ENCODE data around the gene S1PR1. TPM values are rescaled to one million over a fixed set of nuclear protein-coding genes. Genes with fewer than 3 reads are reported as not detected.
"Not testable (repeated sequence)": the region's sequence is repeated elsewhere in the genome, so short reads cannot be mapped to it uniquely, and the experiment has no call there.

The S1PR1 gene
- total RNA-seq, 2 donors from 2014 or later: 4.4 to 10.7 TPM

GRCh38 chr1:101200513-101200912 is 36.3 kb upstream of the S1PR1 start:
- DNase-seq: no peak
- Histone ChIP-seq H3K27me3 (no peaks in the 10 kb centered on the region), H3K4me3 (no peak overlapping the region), H3K36me3 (no peaks in the 10 kb centered on the region), H3K4me1 (no peaks in the 10 kb centered on the region), H3K9me3 (no peaks in the 10 kb centered on the region), H3K27ac (no peak overlapping the region), H3K9ac (ENCODE audit: low read depth in 2 of 2, low read length in 2 of 2) (no peak overlapping the region)
- intact Hi-C loops (cut with DNase I): no loop called here
- TF ChIP-seq, protein P1, sequence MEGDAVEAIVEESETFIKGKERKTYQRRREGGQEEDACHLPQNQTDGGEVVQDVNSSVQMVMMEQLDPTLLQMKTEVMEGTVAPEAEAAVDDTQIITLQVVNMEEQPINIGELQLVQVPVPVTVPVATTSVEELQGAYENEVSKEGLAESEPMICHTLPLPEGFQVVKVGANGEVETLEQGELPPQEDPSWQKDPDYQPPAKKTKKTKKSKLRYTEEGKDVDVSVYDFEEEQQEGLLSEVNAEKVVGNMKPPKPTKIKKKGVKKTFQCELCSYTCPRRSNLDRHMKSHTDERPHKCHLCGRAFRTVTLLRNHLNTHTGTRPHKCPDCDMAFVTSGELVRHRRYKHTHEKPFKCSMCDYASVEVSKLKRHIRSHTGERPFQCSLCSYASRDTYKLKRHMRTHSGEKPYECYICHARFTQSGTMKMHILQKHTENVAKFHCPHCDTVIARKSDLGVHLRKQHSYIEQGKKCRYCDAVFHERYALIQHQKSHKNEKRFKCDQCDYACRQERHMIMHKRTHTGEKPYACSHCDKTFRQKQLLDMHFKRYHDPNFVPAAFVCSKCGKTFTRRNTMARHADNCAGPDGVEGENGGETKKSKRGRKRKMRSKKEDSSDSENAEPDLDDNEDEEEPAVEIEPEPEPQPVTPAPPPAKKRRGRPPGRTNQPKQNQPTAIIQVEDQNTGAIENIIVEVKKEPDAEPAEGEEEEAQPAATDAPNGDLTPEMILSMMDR (IDR thresholded peaks at IDR 0.05): no peak

- Histone ChIP-seq H3K4me1 (no peaks in the 10 kb centered on the region), H3K36me3 (no peaks in the 10 kb centered on the region), H3K27me3 (no peaks in the 10 kb centered on the region), H3K9me3 (no peaks in the 10 kb centered on the region), H3K27ac (no peak overlapping the region), H3K4me3 (no peak overlapping the region), H3K9ac (ENCODE audit: low read depth in 2 of 2, low read length in 2 of 2) (no peak overlapping the region)
- TF ChIP-seq, protein P1 (IDR thresholded peaks at IDR 0.05): no peak
- DNase-seq: no peak
- intact Hi-C loops (cut with DNase I): no loop called here
Observed at GRCh38 chr1:101203820-101204540, 32.8 kb upstream of the S1PR1 start.

DNA sequence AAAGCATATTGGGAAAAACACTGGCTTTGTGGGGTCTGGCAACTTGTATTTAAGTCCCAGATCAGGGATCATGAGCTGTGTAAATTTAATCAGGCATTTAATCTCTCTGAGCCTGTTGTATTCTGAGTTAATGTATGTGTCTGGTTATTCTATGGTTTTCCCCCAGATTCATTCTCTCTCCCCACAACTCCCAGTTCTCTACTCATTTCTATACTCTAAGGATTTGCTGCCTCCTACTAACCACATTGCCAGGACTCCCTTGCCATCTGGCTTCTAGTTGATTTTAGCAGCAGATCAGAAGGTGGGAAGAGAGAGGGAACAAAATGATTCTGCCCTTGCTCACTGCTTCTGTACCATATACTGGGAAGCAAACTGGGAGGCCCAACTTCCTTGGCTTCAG is 31.4 kb upstream of the S1PR1 start:
- Histone ChIP-seq H3K4me1 (no peaks in the 10 kb centered on the region), H3K27ac (no peak overlapping the region), H3K9ac (ENCODE audit: low read depth in 2 of 2, low read length in 2 of 2) (no peak overlapping the region), H3K36me3 (no peaks in the 10 kb centered on the region), H3K4me3 (no peak overlapping the region), H3K27me3 (no peaks in the 10 kb centered on the region), H3K9me3 (no peaks in the 10 kb centered on the region)
- intact Hi-C loops (cut with DNase I): no loop called here
- DNase-seq: no peak
- TF ChIP-seq, protein P1 (IDR thresholded peaks at IDR 0.05): no peak

DNA sequence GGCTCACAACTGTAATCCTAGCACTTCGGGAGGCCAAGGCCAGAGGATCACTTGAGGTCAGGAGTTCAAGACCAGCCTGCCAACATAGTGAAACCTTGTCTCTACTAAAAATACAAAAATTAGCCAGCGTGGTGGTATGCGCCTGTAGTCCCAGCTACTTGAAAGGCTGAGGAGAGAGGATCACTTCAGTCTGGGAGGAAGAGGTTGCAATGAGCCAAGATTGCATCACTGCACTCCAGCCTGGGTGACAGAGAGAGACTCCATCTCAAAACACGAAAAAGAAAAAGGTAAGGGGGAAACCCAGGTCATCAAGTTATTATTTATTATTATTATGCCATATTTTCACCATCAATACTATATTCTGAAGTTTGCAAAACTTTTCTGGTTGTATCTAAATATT is 30.7 kb upstream of the S1PR1 start:
- H3K9me3 ChIP-seq; H3K36me3 ChIP-seq; H3K9ac ChIP-seq (ENCODE audit: low read depth in 2 of 2, low read length in 2 of 2); DNase-seq; intact Hi-C loops (cut with DNase I); H3K4me1 ChIP-seq; H3K27me3 ChIP-seq; H3K4me3 ChIP-seq; H3K27ac ChIP-seq: not testable (repeated sequence)

DNA sequence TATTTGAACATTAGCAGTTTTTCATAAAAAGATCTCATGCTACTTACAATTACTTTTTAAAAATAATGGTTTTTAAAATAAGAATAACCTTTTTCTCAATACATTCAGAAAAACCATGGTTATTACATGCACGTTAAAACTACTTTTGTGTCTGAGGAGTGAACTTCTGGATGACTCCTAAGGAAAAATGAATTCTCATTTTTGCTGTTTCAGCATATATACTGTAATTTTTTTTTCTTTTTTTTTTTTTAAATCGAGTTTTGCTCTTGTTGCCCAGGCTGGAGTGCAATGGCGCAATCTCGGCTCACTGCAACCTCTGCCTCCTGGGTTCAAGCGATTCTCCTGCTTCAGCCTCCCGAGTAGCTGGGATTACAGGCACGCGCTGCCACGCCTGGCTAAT is 29.5 kb upstream of the S1PR1 start:
- H3K4me3 ChIP-seq; DNase-seq; intact Hi-C loops (cut with DNase I); H3K9ac ChIP-seq (ENCODE audit: low read depth in 2 of 2, low read length in 2 of 2); H3K36me3 ChIP-seq; H3K4me1 ChIP-seq; H3K27me3 ChIP-seq; H3K9me3 ChIP-seq; H3K27ac ChIP-seq: not testable (repeated sequence)

DNA sequence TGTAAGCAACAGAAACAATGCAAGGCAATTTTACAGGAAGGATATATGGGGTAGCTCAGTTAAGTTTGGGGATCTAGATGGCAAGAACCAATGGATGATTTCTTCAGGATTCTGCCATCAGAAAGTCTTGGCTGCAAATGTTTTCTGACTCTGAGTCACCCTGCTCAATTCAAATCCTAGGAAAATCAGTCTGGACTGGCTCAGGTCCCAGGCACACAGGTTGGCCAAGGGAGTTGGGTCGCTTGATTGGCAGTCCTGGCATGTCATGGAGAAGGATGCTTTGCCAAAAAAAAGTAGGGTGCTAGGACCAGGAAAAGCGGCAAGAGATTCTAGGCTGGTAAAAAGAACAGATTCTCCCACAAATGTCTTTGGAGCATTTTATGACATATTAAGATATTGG is 28.9 kb upstream of the S1PR1 start:
- no peak overlapping the region for H3K4me3 ChIP-seq
- no peaks in the 10 kb centered on the region for H3K36me3 ChIP-seq
- H3K27me3 ChIP-seq: no peaks in the 10 kb centered on the region
- TF ChIP-seq, protein P1 (IDR thresholded peaks at IDR 0.05): no peak
- intact Hi-C loops (cut with DNase I): no loop called here
- H3K4me1 ChIP-seq: no peaks in the 10 kb centered on the region
- H3K9me3 ChIP-seq: no peaks in the 10 kb centered on the region
- no peak for DNase-seq
- H3K27ac ChIP-seq: no peak overlapping the region
- H3K9ac ChIP-seq (ENCODE audit: low read depth in 2 of 2, low read length in 2 of 2): no peak overlapping the region
